ENCODE results near the gene CENPVL1.
"Not testable (repeated sequence)": the region's sequence is repeated elsewhere in the genome, so short reads cannot be mapped to it uniquely, and the experiment has no call there.

The CENPVL1 gene

DNA sequence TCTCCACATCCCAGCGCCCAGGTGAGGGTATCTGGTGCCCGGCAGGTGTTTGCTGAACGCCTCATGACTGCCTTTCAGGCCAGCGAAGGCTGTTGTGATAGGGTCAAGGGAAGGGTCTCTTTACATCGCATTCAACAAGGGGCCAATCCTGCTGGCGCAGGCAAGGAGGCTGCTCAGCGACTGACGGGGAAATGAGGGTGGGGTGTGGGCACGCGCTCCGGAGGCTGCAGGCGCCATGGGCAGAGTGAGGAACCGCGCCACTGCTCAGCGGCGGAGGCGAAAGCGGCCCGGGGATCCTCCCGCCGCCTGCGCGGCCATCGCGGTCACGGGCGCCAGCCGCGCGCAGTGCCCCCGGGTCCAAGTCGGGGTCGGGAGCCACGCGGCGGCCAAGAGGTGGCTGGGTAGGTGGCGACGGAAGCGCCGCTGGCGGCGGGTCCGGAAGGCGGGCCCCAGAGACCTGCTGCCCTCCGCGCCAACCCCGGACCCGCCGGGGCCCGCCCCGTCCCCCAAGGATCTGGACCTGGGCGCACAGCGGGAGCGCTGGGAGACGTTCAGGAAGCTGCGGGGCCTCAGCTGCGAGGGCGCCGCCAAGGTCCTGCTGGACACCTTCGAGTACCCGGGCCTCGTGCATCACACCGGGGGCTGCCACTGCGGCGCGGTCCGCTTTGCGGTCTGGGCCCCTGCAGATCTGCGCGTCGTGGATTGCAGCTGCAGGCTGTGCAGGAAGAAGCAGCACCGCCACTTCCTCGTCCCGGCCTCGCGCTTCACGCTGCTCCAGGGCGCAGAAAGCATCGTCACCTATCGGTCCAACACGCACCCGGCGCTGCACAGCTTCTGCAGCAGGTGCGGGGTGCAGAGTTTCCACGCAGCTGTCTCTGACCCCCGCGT, at the start of gene CENPVL1:
TSS of gene CENPVL1 (plus strand) at position 236 of the 888 bp plus-strand sequence. CDS start at position 236, 0 bp downstream.
- not testable (repeated sequence) for FAIRE-seq

DNA sequence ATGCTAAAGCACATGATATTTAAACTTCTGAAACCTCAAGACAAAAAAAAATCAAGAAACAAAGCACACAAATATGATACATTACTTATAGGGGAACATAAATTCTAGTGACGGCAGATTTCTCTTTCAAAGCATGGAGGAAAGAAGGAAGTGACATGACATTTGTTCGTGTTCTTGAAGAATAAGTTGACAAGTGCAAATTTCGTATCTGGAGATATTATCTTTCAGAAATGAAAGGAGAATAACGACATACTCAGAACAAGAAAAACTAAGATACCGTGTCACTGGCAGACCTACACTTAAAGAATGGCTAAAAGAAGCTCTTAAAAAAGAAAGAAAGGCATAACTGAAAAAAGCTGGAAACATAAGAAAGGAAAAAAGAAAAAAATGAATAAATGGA, 44.3 kb upstream of the CENPVL1 start:
- FAIRE-seq, result no peak

DNA sequence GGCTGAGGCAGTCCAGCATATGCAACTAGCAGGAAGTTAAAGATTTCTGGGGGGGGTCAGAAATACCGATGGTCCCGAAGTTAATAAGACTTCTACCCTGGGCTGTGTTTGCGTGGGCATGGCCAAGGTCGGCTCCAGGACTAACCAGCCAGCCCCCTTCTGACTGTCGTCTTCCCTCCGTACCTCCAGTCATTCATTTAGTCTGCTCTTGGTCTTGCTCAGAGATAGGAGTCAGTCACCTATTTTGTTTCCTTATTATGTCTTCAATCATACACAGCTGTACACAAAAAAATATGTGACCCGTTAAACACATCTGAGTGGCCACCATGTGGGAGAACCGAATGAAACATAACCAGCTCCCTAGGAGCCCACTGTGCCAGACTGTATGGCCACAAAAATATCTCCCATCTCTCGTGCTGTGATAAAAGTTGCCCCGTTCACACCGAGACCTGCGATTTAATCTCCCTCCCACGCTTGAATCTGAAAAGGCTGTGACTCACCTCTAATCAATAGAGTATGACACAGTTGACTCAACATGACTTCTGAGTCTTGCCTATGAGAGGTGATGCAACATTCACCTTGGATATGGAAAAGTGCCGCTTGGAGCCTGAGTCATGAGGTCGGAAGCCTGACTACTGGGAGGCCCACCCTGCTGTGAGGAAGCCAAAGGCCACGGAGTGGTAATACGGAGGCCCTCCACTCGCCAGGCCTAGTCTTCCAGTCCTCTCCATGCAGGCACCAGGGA, 30.5 kb upstream of the CENPVL1 start:
- FAIRE-seq, result not testable (repeated sequence)

DNA sequence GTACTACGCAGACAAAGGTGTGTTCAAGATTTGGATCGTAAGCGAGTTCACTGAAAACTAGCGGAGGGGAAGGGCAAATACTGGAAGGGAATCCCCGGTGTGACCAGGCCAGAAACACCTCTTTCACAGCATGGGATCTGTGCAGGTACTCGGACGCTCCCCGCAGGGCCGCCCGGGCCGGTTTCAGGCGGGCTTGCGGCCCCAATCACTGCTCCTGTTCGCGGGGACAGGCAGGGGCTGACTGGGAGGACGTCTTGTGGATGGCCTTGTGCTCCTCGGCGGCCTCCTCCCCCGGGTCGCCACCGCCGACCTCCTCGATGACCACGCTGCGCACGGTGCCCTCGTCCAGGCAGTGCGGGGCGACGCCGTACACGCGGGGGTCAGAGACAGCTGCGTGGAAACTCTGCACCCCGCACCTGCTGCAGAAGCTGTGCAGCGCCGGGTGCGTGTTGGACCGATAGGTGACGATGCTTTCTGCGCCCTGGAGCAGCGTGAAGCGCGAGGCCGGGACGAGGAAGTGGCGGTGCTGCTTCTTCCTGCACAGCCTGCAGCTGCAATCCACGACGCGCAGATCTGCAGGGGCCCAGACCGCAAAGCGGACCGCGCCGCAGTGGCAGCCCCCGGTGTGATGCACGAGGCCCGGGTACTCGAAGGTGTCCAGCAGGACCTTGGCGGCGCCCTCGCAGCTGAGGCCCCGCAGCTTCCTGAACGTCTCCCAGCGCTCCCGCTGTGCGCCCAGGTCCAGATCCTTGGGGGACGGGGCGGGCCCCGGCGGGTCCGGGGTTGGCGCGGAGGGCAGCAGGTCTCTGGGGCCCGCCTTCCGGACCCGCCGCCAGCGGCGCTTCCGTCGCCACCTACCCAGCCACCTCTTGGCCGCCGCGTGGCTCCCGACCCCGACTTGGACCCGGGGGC, 28.2 kb upstream of the CENPVL1 start:
- FAIRE-seq, result not testable (repeated sequence)

DNA sequence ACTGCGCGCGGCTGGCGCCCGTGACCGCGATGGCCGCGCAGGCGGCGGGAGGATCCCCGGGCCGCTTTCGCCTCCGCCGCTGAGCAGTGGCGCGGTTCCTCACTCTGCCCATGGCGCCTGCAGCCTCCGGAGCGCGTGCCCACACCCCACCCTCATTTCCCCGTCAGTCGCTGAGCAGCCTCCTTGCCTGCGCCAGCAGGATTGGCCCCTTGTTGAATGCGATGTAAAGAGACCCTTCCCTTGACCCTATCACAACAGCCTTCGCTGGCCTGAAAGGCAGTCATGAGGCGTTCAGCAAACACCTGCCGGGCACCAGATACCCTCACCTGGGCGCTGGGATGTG, 27.6 kb upstream of the CENPVL1 start, which contains the start of gene CENPVL2:
TSS of gene CENPVL2 (minus strand) at position 112 of the 343 bp plus-strand sequence. CDS start at position 112, 0 bp downstream.
- FAIRE-seq, result not testable (repeated sequence)

DNA sequence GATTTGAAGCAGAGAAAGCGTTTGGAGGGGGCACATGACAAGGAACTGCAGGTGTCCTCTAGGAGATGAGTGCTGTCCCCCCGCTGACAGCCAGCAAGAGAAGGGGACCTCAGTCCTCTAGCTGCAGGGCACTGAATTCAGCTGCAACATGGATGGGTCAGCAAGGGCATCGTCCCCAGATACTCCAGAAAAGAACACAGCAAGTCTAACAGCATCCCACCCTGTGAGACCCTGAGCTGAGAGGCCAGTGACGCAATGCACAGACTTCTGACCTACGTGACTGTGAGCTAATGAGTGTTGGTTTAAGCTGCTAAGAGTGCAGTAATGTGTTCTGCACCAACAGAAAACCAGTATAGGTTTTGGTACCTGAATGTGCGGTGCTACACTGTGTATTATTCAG, 16.1 kb upstream of the CENPVL1 start:
- FAIRE-seq, result no peak

DNA sequence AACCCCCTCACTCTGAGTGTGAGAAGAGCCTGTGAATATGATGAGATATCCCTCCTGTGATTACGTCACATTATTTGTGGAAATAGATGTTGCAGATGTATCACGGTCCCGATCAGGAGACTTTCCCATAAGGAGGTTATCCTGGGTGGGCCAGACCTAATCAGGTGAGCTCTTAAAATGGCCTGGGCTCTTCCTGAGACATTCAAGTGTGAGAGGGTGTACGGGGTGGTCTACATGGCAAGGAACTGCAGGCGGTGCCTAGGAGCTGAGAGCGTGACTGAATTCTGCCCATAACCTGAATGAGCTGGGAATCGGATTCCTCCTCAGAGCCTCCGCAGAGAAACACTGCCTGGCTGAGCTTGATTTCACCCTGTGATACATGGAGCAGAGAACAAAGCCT, 12.9 kb upstream of the CENPVL1 start:
- no peak for FAIRE-seq

DNA sequence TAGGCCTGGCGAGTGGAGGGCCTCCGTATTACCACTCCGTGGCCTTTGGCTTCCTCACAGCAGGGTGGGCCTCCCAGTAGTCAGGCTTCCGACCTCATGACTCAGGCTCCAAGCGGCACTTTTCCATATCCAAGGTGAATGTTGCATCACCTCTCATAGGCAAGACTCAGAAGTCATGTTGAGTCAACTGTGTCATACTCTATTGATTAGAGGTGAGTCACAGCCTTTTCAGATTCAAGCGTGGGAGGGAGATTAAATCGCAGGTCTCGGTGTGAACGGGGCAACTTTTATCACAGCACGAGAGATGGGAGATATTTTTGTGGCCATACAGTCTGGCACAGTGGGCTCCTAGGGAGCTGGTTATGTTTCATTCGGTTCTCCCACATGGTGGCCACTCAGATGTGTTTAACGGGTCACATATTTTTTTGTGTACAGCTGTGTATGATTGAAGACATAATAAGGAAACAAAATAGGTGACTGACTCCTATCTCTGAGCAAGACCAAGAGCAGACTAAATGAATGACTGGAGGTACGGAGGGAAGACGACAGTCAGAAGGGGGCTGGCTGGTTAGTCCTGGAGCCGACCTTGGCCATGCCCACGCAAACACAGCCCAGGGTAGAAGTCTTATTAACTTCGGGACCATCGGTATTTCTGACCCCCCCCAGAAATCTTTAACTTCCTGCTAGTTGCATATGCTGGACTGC, 2.8 kb downstream of the CENPVL1 start:
- FAIRE-seq, result not testable (repeated sequence)

DNA sequence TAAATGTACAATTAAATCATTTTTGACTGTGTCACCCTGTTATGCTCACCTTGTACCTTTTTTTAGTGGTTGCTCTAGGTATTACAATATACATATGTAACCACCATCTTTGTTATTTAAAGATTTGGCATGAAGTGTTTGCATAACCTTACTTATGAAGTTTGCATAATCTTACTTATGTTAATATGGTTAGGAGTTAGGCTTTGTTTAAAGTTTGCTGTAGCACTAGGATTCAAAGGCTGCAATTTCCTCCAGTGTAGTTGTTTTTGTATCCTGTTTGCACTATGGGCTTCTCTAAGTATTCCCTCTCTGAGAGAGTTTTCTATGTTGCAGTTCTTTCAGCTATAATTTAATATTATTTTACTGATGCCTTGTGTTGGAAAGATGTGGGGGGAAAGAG, 17.9 kb downstream of the CENPVL1 start:
- FAIRE-seq, result no peak

DNA sequence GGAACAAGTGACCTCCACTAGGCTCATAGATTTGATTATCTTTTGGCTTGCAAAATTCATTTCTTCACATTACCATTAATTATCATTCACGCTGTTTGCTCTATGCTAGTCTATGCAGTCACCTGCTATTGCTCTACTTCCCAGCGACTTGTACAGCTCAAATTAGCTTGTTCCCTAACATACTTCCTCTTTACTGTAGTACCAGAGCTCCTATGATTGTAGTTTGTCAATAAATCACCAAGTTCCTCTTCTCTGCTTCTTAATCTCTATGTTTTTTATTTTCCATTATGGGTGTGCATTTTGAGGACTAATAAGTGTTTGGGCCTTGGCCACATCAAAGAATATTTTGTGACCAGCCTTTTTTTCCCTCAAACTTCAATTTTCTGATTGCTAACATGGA, 26.8 kb downstream of the CENPVL1 start:
- no peak for FAIRE-seq

DNA sequence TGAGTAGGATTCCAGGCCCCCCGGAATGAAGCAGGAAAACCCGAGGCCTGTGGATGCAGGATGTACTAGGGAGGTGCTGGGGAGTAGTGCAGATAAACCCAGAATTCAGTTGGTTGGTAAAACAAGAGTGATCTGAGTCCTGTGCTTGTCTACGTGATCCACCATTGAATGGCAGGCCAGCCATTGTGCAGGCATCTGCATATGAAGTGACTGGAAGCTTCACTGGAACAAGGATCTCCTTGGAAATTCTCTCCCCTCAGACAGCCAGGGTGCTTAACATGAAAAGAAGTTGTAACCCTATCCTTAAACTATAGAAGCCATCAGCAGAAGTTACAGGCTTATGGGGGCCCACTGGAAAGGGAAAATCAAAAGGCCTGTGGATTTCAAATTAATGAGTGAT, 32.3 kb downstream of the CENPVL1 start:
- no peak for FAIRE-seq

DNA sequence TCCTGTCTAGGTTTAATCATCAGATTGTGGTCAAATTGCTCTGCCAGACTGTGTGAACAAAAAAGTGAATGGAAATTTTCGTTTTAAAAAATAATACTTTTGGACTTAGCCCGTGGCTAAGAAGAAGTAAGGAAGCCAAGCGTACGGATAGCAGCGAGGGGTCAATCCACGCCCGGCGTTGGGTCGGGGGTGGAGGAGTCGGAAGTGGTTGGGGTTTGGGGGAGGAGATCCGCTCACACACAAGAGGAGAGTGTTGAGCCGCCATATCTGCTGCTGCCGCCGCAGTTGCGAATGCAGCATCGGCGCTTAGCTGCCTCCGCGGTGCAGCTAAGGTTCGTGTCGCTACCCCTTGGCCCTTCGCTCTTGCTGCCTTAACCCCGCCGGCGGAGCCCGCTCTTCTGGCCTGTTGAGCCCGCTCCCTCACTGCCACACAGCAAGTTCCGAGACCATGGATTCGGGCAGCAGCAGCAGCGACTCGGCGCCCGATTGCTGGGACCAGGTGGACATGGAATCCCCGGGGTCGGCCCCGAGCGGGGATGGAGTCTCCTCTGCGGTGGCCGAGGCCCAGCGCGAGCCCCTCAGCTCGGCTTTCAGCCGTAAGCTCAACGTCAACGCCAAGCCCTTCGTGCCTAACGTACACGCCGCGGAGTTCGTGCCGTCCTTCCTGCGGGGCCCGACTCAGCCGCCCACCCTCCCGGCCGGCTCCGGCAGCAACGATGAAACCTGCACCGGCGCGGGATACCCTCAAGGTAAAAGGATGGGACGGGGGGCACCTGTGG, 33.1 kb downstream of the CENPVL1 start, which contains the start of gene GSPT2:
TSS of gene GSPT2 (plus strand) at position 264 of the 779 bp plus-strand sequence. CDS start at position 449, 185 bp downstream.
- peak; percentile 85 for FAIRE-seq

DNA sequence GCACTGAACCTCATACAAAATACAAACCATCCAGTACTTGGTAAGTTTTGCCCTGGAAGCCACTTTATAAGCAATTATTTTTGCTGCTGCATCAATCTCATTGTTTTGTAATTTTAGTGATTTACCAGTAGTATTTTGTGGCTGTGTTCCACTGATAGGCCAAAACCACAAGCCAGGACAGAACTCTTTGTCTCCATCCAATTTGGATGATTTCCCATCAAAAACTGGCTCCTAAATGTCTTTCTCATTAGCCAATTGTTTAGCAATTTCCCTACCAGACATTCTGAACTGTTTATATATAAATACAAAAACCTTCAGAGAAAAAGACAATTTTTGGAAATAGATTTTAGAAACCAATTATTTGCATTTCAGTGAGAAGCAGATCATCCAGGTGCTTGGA, 37.4 kb downstream of the CENPVL1 start:
- FAIRE-seq, result no peak

DNA sequence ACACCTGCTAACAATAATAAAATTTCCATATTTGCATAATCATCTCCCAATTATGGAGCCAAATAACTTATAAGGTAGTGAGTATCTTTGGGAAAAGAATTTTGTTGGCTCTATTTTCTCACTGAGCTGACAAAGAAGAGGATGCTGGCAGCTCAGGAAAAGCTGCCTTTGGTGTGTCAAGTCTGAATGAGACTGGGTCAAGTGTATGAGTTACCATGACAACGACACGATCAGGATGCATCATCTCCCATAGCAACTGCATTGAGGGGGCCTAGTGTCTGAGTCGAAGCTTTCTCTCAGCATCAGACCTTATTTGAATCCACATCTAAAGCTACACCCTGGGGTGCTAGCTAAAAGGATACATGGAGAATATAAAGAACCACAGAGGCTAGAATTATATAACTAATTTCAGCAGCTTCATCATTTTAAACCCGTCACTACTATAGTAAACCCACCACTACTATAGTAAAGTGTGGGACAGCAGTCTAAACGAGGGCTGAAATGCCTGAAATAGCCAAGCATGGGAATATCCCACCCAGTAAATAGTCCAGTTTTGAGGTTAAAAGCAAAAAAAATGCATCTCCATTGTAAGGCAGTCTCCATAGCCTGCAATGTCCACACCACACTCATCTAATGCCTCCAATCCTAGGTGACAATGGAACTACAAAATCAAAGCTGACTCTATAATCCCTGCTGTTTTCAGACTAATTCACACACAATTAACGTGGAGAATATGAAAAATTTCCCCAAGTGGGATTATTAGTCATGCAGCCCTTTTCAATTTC, 48.9 kb downstream of the CENPVL1 start:
- no peak for FAIRE-seq

DNA sequence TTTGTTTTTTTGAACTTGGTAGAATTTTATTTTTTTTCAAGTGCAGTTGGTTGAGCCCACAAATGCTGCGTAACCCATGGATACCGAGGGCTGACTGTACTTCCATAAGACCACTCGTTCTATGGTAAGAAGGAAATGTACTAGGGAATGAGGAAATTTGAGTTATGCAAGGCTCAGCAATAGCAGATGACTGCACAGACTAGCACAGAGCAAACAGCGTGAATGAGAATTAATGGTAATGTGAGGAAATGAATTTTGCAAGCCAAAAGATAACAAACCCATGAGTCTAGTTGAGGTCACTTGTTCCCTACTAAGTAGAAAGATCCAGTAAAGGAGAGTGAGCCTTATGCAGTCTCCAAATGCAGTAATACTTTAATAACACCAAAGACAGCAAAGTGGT, 50.3 kb downstream of the CENPVL1 start:
- FAIRE-seq, result no peak

All from G401.6 (cell line).